Skin of body (tissue), 2 donors: ENCODE results near the gene TRIM16. TPM values are rescaled to one million over a fixed set of nuclear protein-coding genes. Genes with fewer than 3 reads are reported as not detected.
A peak's percentile ranks its signal among the peaks of the same experiment; 100 is the strongest.
"Not testable (repeated sequence)": the region's sequence is repeated elsewhere in the genome, so short reads cannot be mapped to it uniquely, and the experiment has no call there.

Experiments used
- DNase-seq: peaks from one replicate; lab custom pipeline; 2025; lab: John Stamatoyannopoulos, UW
- total RNA-seq: library from RNA; depleted of rRNA; stranded (reverse); fragments of >200 nt; gene quantifications from one replicate; pipeline ENCODE4 v1.2.3, GENCODE V29; 2014

The TRIM16 gene
- total RNA-seq: 45.4 TPM

DNA sequence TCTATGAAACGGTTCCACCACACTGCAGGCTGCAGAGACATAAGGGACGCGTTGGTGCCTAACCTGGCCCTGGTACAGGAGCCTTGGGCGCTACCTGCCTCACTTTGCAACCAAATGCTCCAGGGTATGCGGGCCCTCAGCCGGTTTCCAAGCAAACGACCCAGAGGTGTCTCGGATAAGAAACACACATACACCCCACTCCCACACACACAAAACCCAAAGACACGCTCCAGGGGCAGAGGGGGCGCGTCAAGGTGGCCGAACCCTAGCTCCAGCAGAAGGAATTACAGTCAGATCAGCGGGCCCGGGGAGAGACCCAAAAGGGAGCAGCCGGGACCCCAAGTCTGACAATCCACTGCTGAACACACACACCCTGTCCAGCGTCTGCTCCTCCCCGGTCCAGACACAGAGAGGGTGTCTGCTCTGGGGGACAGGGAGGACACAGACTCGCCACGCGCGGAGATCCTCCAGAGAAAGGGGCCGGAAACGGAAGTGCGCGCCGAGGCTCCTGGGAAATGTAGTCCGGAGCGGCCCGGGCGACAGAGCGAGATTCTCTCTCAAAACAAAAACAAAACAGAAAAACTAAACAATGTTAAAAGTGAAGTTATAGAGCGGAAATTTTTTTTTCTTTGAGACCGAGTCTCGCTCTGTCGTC is at the start of gene TRIM16:
TSS of gene TRIM16 (minus strand) at position 488 of the 655 bp plus-strand sequence. CDS start 32,702 bp downstream, outside the sequence.
- peak; percentile 51 for DNase-seq

DNA sequence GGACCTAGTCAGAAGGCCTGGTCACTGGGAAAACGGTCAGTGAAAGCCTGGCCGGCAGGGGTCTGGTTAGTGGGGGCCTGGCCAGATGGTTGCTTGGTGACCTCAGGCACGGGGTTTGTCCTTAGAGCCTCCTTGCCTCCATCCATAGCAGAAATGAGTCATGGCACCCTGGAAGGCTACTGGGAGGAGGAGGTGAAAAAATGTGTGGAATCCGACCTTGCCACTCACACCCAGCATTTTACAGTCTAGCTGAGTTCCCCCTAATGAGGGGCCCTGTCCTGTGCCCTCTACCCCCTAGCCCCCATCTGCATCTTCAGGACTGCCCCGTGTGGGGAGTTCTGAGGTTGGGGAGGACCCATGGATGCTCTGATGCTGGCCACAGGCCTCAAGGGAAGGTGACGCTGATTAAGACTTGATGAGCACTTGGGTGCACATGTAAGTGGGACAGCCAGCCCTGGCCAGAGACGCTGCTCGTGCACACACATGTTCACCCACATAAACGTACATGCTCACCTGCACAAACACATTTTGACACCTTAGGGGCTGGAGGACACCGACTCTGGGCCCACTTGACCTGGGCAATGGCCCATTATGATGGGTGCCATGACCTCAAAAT is 49.2 kb upstream of the TRIM16 start:
- DNase-seq: not testable (repeated sequence)

DNA sequence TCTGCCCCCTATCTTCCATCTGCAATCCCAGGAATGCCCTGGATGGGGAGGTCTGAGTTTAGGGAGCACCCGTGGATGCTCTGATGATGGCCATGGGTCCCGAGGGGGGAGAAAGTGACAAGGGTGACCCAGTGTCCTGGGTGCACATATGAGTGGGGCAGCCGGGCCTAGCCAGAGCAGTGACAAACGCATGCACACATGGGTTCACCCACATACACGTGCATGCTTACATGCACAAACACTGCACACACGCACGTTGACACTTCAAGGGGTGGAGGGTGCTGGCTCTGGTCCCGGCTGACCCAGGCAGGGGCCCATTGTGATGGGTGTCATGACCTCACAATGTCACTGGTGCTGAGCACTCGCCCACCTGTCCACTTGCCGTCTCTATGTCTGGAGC is 47.8 kb upstream of the TRIM16 start, which contains the start of gene TBC1D26:
TSS of gene TBC1D26 (plus strand) at position 384 of the 400 bp plus-strand sequence. CDS start 3,066 bp downstream, outside the sequence.
- DNase-seq: not testable (repeated sequence)

DNA sequence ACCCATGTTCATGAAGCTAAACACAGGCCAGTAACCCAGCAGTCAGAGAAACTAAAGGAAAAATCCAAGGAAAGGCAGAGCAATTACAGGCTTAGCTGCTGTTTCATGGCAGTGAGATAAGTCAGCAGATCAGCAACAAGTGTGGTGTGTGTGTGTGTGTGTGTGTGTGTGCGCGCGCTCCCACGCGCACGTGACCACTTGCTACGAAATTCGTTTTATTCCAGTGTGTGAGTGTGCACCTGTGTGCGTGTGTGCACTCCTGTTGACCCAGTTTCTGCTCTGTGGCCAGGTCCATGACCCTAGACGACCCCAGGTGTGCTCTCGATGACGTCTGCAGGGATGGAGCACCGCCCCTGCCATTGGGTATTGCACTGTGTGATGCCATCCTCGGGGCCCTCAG is 46.4 kb upstream of the TRIM16 start:
- DNase-seq: not testable (repeated sequence)

DNA sequence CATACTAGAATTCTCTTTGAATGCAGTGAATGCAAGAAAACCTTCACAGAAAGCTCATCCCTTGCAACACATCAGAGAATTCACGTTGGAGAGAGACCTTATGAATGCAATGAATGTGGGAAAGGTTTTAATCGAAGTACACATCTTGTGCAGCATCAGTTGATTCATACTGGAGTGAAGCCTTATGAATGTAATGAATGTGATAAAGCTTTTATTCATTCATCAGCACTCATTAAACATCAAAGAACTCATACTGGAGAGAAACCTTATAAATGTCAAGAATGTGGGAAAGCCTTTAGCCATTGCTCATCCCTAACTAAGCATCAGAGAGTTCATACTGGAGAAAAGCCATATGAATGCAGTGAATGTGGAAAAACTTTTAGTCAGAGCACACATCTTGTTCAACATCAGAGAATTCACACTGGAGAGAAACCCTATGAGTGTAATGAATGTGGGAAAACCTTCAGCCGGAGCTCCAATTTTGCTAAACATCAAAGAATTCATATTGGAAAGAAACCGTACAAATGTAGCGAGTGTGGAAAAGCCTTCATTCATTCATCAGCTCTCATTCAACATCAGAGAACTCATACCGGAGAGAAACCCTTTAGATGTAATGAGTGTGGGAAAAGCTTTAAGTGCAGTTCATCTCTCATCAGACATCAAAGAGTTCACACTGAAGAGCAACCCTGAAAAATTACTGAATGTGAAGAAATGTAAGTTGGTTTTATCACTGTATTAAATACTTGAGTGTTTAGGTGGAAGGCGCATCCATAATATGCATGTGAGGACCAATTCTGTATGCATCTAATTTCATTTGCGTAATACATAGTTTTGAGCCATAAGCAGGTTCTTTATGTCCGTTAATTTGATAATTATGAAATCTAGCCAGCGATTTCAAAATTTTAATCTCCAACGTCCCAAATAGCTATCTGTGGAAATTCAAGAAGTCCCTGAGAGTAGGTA is 32.8 kb upstream of the TRIM16 start:
- DNase-seq: not testable (repeated sequence)

DNA sequence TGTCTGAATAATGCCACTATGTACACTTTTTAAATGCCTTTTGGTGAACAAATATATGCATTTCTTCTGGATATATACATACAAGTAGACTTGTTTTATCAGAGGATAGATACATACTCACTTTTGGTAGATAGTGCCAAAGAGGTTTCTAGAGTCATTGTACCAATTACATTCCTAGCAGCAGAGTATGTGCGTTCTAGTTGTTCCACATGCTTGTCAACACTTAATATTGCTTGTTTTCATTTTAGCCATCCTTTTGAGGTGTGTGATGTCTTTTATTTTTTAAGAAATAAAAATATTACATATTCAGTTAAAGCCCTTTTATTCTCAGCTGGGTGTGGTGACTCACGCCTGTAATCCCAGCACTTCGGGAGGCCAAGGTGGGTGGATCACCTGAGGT is 24.8 kb upstream of the TRIM16 start:
- DNase-seq: not testable (repeated sequence)

DNA sequence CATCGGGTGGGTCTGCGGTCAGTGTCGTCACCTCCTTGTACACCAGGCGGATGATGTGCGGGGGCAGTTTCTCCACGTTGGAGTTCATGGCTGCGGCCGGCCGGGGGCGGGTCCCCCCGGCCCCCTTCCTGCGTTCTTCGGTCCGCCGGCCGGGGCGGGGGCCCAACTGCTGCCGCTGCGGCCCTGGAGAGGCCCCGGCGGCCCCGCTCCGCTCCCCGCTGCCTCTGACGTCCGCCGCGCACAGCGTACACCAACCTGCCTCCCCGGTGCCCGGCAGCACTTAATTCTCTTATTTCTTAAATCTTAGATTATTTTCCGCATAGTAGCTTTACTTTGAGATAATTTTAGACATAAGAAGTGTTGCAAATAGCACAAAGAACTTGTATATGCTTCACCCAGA is 20.7 kb upstream of the TRIM16 start:
- DNase-seq: not testable (repeated sequence)

DNA sequence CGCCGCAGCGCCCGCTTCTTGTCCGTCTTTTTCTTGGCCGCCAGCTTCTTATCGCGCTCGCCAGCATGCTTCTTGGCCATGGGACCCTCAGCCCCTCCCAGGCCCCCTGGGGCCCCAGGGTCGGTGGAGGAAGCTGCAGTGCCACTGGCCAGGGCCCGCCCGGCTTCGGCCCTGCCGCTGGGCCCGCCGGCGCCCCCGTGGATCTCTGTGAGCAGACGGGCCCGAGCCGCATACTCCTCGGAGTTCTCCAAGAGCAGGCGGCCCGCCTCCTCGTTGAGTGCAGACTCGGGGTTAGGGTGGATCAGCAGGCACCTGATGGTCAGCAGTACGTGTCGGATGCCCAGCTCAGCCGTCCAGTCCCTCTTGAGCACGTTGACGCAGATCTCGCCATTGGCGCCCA is 20.1 kb upstream of the TRIM16 start:
- not testable (repeated sequence) for DNase-seq

DNA sequence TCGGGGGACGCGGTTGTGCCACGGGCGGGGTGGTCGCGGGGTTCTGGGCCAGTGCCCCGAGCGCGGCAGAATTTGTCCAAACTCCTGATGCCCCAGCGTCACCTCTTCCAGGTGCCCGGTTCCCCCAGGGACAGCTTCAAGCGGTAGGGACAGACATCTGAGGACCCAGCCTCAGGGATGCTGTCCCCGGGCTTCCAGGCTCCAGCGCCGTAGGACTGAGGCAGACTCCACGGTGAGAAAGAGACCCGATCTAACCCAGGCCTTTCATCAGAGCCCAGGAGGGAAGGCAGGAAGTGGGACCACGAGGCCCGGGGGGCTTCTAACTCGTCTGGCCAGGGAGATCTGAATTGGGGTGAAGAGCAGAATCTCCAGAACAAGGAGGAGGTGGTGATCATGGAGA is 15.8 kb upstream of the TRIM16 start:
- not testable (repeated sequence) for DNase-seq

DNA sequence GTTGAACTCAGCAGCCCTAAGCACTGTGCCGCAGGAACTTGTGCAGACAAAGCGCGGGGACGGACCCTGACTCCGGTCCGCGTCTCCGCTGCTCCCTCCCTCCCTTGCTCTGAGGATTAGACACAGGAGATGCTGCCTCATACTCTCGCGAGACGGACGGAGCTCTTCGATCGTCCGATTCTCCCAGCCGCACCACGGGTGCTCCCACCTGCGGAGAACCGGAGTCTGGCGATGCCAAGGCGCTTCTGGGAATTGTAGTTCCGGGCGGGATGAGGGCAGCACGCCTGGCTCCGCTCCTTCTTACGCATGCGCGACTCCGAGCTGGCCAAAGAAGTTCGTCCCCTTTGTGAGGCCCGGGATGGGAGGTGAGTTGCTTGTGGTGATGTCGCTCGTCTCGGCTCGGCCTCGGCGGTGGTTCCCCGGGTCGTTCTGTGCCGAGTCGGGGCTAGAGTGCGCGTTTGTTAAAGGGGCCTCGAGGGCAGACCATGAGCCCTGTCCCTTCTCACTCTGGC is 15.4 kb upstream of the TRIM16 start, which contains the start of gene ZNF286A:
TSS of gene ZNF286A (plus strand) at position 340 of the 512 bp plus-strand sequence. CDS start 578 bp downstream, outside the sequence.
- DNase-seq: peak; percentile 97

DNA sequence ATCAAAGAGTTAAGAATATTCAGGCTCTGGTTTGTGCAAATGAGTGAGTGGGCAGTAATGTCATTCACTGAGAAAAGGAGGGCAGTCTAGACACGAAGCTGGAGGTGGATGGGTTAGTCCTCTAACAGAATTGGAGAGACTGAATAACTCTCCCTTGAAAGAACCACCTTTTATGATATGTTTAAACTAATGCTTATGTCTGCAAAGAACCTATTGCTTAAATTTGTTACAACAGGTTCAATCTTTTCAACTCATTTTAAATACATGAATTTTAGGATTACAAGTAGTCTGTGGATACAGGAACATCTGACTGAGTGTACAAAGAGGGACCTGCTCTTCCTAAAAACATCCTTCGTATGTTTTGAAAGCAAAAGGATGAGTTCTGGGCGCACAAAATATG is 14.9 kb upstream of the TRIM16 start:
- DNase-seq: not testable (repeated sequence)

DNA sequence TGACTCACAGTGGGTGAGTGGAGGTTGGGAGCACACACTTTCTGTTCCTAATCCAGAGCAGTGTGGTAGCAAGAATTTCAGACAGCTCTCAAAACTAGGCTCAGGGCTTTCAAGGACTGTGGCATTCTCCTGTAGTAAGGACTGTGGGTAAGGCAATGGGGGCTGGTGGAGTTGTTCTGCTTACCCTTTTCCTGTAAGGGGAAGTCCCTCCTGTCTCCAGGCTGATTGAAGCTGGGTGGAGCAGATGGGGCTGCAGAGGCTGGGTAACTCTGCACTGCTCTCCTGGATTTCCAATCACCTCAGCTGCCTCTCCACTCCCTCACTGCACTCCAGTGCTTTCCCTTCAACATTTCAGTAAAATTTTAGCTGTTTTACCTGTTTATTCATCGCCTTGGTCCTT is 3.4 kb upstream of the TRIM16 start:
- not testable (repeated sequence) for DNase-seq

DNA sequence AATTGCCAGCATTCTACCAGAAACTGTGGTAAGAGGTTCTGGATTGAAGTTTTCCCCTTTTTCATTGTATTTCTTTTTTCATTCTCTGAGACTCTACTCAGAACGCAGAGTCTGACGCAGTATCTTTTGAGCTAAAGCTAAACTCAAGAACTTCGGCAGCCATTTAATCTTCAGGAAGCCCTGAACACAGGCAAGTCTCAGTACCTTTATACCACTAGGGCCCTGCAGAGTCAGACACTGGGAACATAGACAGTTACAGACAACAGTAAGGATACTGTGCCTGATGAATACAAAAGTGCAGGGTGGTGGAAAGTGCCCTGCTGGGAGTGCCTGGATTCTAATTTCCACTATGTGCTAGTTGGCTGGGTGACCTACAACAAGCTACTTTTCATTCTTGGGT is 976 bp downstream of the TRIM16 start:
- not testable (repeated sequence) for DNase-seq

DNA sequence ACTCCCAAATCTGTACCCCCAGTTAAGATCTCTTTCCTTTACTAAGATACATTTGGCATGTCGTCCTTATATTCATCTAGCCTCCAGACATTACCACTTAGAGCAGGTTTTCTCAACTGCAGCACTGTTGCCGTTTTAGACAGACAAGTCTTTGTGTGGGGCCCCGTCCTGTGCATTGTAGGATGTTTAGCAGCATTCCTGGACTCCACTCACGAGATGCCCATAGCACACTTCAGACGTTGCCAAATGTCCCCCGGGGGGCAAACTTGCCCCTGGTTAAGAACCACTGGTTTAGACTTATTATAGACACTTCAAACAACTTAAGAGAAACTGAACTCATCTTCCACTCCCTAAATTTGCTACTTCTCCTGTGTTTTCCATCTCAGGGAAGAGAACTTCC is 8.1 kb downstream of the TRIM16 start:
- DNase-seq: not testable (repeated sequence)

DNA sequence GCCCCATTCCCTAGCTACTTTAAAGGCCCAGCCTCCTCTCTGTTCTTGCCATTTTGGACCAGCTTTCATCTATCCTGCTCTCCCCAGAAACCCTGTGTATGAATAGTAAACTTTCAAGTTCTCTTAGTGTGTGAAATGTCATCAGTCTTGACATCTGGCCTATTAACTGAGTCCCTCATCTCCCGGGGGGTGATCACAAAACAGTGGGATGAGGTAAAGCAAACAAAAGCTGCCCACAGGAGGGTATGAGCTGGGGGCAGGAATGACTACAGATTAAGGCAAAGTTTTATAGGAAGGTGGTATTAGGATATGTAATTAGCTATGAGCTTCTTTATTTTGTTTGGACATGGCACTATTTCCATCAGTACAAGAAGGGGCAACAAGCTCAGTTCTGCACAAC is 9.5 kb downstream of the TRIM16 start:
- not testable (repeated sequence) for DNase-seq

DNA sequence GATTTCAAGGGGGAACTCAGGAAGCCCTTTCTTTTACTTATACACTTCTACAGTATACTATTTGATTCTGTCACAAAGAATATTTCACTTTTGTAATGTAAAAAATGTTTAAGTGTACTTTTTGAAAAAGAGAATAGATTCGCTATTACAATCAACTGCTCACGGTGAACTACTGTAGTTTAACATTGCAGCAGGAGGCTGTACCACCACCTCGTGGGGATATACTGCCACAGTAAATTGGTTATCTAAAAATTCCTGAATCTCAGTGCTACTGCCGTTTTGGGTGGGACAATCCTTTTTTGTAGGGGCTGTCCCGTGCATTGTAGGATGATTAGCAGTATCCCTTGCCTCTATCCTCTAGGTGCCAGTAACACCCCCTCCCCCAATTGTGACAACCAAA is 14.6 kb downstream of the TRIM16 start:
- not testable (repeated sequence) for DNase-seq

DNA sequence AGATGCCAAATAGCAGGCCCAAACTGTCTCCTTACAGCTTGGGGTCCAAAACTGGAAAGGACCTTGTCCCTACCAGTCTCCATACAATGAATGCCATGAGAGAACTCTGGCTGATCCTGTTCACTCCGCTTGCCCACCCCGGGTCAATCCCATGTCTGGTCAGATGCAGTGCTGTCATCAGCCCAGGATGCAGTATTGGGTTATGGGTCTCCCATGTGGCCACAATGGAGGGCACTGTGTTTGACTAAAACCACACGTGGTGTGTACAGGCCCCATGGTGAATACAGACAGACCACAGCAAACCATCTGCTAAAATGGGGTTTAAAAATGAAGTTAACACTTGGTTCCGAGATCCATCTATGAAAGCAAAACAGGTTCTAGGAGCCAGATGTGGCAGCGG is 20.4 kb downstream of the TRIM16 start:
- no peak for DNase-seq

DNA sequence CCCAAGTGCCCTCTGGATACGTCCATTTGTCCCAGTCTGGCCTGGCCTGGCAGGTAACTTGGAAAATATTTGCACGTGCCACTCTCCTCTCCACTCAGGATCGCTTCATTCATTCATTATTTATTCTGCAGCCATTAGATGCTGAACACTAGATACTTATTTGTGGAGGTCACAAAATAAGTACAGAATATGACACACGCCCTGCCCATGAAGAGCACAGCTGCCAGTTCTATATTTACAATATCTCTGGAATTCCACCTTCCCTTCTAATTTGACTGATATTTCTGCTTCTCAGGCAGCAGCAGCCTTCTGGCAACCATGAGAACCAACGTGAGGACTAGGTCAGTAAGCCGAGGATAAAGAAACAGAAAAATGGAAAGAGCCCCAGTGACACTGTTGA is 20.9 kb downstream of the TRIM16 start:
- DNase-seq: no peak

DNA sequence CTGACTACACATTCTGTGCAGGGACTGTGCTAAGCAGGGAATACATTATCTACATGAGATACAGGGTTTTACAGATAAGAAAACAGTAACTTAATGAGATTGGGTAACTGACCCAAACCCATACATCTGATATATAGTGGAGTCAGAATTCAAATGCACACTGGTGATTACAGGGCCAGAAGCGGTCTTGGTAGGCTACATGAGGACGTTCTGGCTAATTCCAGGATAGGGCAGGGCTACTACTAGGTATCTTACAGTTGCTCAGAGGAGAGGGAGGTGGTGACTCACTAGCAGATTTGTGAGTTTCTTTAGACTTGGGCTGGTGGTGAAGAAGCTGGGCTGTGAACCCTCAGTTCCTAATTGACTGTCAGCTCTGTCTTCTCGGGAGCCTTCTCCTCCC is 21.4 kb downstream of the TRIM16 start:
- DNase-seq: no peak

DNA sequence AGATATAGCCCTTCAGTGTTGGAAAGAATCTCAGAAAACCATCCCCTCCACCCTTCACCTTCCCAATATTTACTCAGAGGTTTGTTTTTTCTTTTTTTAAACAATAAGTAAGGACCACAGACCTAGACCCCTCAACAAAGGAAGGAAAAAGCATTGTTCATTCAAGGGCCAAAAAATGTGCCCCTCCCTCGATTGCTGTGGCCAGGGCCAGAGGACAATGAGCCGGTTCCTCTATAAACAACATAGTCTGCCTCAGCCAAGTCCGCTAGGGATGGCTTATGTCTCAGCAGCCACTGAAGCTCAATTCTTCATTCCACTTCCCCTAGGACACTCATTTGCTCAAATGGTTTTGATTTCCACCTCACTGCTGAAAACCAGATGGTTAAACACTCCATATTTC is 24.0 kb downstream of the TRIM16 start:
- DNase-seq: peak; percentile 71

DNA sequence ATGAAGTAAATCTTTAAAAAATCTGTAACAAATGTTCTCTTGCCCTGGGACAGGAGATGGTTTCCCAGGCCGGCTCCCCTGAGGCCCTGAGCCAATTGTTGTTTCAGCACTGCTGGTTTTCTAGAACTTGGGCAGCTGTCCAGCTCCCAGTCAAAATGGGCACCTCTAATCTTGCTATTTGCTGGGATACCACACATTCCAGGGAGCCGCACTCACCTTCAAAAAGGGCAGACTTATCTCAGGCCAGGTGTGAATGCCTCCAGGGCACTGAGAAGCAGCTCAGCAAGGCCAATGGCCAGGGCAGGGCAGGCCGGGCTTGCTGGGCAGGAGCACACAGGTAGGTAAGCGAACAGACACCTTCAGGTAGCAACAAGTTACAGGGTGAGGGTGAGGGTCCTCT is 24.4 kb downstream of the TRIM16 start:
- no peak for DNase-seq
